Common myeloid progenitor, CD34-positive (primary cell): ENCODE data around the gene PBX3.

ENCODE experiments used
- CTCF ChIA-PET: fragments of 350-600 bp; sonication (Branson Sonifier 250); formaldehyde crosslinking; loops from one replicate; lab custom pipeline; 2021; ENCODE audit warnings: antibody characterized with exemption; lab: Charles Lee
- POLR2A ChIA-PET: fragments of 350-600 bp; sonication (Branson Sonifier 250); formaldehyde crosslinking; loops from one replicate; lab custom pipeline; 2021; ENCODE audit warnings: antibody characterized with exemption; lab: Charles Lee
- DNase-seq, 3 donors: peaks; one replicate each; pipeline versions ENCODE4 v3.0.0 to v3.0.0-alpha.2; 2013
- H3K27ac ChIP-seq, 2 experiments: 1 replicate in 1 of 2; 2 replicates in 1 of 2; pipeline ENCODE4 v1.7.0; 2013; ENCODE audit warnings: inconsistent platforms in 2 of 2, low read length in 2 of 2, mild to moderate bottlenecking in 2 of 2, low read depth in 1 of 2, moderate library complexity in 1 of 2; ENCODE audit not compliant: severe bottlenecking in 2 of 2, insufficient read depth in 1 of 2, poor library complexity in 1 of 2
- H3K27me3 ChIP-seq, 5 experiments: replicated peaks in 2 of 5; 1 replicate in 3 of 5; 2 replicates in 2 of 5; pipeline versions ENCODE4 v1.6.1 to v1.7.0; 2013; ENCODE audit warnings: low read length in 4 of 5, mild to moderate bottlenecking in 2 of 5, moderate library complexity in 2 of 5, inconsistent platforms in 1 of 5; ENCODE audit not compliant: insufficient read depth in 5 of 5, control insufficient read depth in 4 of 5
- H3K36me3 ChIP-seq, 4 experiments: 1 replicate in 2 of 4; 2 replicates in 2 of 4; pipeline versions ENCODE4 v1.6.1 to v1.7.0; 2013; ENCODE audit warnings: low read length in 3 of 4, control low read depth in 1 of 4, mild to moderate bottlenecking in 1 of 4; ENCODE audit not compliant: control insufficient read depth in 4 of 4, insufficient read depth in 4 of 4
- H3K4me1 ChIP-seq, 4 experiments: 1 replicate in 3 of 4; 2 replicates in 1 of 4; pipeline versions ENCODE4 v1.6.1 to v1.7.1; 2013; ENCODE audit warnings: low read length in 3 of 4, mild to moderate bottlenecking in 3 of 4, control low read depth in 1 of 4, inconsistent platforms in 1 of 4, moderate library complexity in 1 of 4; ENCODE audit not compliant: control insufficient read depth in 4 of 4, insufficient read depth in 4 of 4; ENCODE audit errors: control extremely low read depth in 1 of 4
- H3K4me3 ChIP-seq, 7 experiments: 1 replicate in 4 of 7; 2 replicates in 3 of 7; pipeline versions ENCODE4 v1.5.1 to v1.7.0; 2013; ENCODE audit warnings: mild to moderate bottlenecking in 7 of 7, low read length in 6 of 7, moderate library complexity in 6 of 7, inconsistent platforms in 2 of 7, low read depth in 2 of 7, control low read depth in 1 of 7; ENCODE audit not compliant: insufficient read depth in 4 of 7, control insufficient read depth in 1 of 7; ENCODE audit errors: extremely low read depth in 1 of 7
- H3K9me3 ChIP-seq, 5 experiments: 1 replicate in 4 of 5; 2 replicates in 1 of 5; pipeline versions ENCODE4 v1.6.1 to v1.7.1; 2013; ENCODE audit warnings: low read length in 4 of 5, mild to moderate bottlenecking in 2 of 5, inconsistent platforms in 1 of 5, low read depth in 1 of 5, moderate library complexity in 1 of 5; ENCODE audit not compliant: control insufficient read depth in 4 of 5, insufficient read depth in 2 of 5; ENCODE audit errors: control extremely low read depth in 1 of 5
- WGBS: methylation state at CpG from one replicate; pipeline ENCODE4 v1.1.5; 2013; ENCODE audit not compliant: insufficient coverage; 5-methylcytosine and 5-hydroxymethylcytosine counted together

The PBX3 gene

DNA sequence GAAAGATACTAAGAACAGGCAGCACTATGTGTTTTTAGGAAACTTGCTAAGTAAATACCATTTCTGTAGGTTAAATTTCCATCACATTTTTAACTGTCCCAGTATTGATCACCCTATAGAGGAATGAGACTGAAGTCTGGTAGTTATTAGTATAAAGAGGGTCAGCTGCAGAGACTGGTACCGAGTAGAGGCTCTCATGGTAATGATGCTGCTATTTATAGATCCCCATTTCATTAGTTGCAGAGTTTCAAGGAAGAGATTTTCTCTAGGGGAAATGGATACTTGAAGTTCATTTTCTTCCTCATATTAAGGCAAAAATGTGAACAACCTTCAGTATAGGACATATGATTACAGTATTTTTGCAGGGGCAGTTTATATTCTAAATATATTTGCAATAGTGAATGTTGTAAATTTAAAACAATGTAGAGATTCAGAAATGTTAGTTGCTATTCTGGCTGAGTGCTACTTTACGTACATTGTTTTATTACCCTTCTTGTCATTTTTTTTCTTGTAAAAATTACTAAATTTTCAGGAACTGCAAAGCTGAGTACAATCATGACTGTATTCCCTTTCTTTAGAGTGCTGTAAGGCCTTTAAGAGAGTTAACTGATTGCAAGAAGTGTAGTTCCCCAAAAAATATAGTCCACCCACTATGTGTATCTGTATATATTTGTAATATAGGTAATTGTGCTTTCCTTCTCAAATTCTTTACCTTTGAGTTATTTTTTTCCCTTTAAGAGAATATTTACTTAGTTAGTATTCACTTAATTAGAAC, 14.7 kb downstream of the PBX3 start:
- peak overlapping the region in 1 of 2 experiments; percentile 39 for H3K27ac ChIP-seq
- no peaks in the 10 kb centered on the region for H3K36me3 ChIP-seq
- POLR2A ChIA-PET: no interaction called here
- CTCF ChIA-PET: no interaction called here
- peaks cover 18 to 75% (median 40%) of the 10 kb centered on the region in 4 experiments for H3K4me1 ChIP-seq
- peak in 1 of 3 donors; percentile 55 for DNase-seq
- H3K27me3 ChIP-seq: no peaks in the 10 kb centered on the region
- no CpG with 5 or more reads among the region's 2 CpGs for WGBS
- peak overlapping the region in 1 of 7 experiments; percentile 36 for H3K4me3 ChIP-seq
- H3K9me3 ChIP-seq: no peaks in the 10 kb centered on the region

DNA sequence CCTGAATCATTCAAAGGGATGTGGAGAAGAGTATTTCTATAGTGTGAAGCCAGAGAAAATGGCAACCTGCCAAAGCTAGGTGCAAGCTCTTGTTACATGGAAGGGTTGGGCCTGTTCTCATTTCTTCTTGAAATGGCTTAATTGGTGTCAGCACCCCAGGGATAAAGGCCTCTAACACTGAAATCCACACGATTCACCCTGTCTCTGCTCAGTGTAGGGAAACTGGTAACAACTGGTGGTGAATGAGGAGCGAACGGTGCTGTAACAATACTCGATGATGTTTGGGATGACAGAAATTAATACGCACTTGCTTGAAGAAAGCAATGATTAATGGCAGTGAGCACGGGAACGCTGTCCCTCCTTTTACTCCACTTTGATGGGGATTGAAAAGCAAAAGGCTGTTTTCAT, 16.2 kb downstream of the PBX3 start:
- peak overlapping the region; percentile 1 to 46 for H3K27ac ChIP-seq
- H3K36me3 ChIP-seq: no peaks in the 10 kb centered on the region
- POLR2A ChIA-PET: interaction anchor here (1.2 kb wide), 1 partner anchor 15 kb away, joined by 3 read pairs; no protein-coding TSS in a partner anchor
- H3K9me3 ChIP-seq: no peaks in the 10 kb centered on the region
- DNase-seq: peak in 2 of 3 donors; percentile 66 to 76
- H3K4me1 ChIP-seq: peaks cover 20 to 70% (median 37%) of the 10 kb centered on the region in 4 experiments
- H3K4me3 ChIP-seq: peak overlapping the region in 4 of 7 experiments; percentile 13 to 53 (median 22)
- CTCF ChIA-PET: no interaction called here
- H3K27me3 ChIP-seq: no peaks in the 10 kb centered on the region
- WGBS: 21% methylated on average over 5 of the region's 7 CpGs

DNA sequence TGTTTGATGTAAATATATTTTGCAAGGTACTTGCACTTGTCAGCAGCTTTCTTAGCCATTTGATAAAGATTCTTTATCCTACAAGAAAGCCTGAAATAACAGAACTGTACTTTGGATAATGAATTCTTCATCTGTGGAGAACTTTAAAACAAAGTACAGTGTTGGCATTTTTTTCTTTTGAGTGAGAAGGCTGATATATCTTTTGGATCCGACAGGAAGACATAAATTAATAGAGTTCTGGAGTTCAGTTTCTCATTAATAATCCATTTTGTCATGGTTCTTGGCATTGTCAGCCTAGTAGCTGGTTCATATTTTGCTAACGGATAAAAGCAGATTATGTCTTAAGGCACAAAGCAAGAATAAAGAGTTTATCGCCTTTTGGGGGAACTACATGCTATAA, 17.0 kb downstream of the PBX3 start:
- WGBS: 0% methylated on average over 1 of the region's 3 CpGs
- no peak for DNase-seq
- POLR2A ChIA-PET: no interaction called here
- Histone ChIP-seq H3K27ac (peak overlapping the region in 1 of 2 experiments; percentile 46), H3K4me1 (peaks cover 12 to 65% (median 29%) of the 10 kb centered on the region in 4 experiments), H3K4me3 (peak overlapping the region in 2 of 7 experiments; percentile 53 to 54), H3K36me3 (no peaks in the 10 kb centered on the region), H3K27me3 (no peaks in the 10 kb centered on the region), H3K9me3 (no peaks in the 10 kb centered on the region)
- CTCF ChIA-PET: interaction anchor here (0.7 kb wide), 1 partner anchor 59 kb away, joined by 3 read pairs; no protein-coding TSS in a partner anchor

DNA sequence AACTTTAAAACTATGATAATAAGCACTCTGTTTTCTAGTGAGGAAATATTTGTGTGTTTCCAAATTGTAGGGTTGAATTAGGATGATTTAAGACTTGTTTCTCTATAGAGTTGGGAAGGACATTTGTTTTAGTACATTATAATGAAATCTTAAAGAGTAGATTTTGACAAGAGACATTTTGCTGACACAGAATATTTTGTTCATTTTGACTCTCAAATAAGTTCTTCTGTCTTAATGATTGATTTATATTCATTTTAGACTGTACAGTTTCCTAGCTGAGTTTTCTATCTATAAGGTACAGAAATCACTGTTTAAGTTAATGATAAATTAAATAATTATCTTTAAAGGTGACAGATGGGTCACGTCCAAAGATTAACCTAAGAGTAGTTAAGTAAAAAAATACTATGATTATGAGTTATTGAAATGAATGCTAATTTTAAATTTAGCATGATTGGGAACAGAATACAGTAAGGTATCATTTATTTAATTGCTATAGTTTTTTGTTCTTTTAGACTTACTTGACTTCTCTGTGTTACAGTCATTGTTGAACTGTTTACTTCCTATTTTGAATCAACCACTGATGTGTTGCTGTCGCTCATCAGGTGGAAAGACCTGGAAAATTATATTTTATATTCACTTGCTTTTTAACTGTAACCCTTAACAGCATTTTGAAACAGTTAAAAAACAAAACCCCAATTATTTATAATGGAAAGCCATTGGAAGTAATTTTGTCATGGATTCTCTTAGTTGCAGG, 19.5 kb downstream of the PBX3 start:
- POLR2A ChIA-PET: interaction anchor here (0.6 kb wide), 1 partner anchor 9 kb away, joined by 4 read pairs; no protein-coding TSS in a partner anchor
- no peaks in the 10 kb centered on the region for H3K27me3 ChIP-seq
- peaks cover 0 to 4% (median 0%) of the 10 kb centered on the region in 4 experiments for H3K36me3 ChIP-seq
- CTCF ChIA-PET: no interaction called here
- no peaks in the 10 kb centered on the region for H3K9me3 ChIP-seq
- H3K4me3 ChIP-seq: no peak overlapping the region
- H3K4me1 ChIP-seq: peaks cover 5 to 47% (median 15%) of the 10 kb centered on the region in 4 experiments
- no peak overlapping the region for H3K27ac ChIP-seq
- no CpG with 5 or more reads among the region's 2 CpGs for WGBS
- DNase-seq: no peak

DNA sequence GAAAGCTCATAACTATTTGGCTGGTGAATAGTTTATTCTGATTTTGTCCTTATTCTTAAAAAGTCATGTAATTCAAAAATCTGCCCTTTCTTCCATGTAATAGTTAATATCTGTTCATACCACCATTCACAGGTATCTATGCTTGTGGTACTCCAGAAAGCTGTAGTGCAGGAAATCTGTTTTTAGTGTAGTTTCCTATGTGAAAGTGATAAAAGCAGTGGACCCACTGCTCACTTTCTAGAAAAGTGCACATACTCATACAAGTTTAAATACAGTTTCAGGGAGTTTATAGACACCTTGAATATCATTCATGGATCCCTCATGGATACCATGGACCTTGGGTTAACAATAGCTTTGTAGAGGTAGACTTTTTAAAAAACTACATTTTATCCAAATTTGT, 20.2 kb downstream of the PBX3 start:
- CTCF ChIA-PET: no interaction called here
- Histone ChIP-seq H3K27ac (no peak overlapping the region), H3K9me3 (no peaks in the 10 kb centered on the region), H3K4me1 (peaks cover 3 to 40% (median 13%) of the 10 kb centered on the region in 4 experiments), H3K4me3 (peak overlapping the region in 1 of 7 experiments; percentile 19), H3K36me3 (peaks cover 0 to 4% (median 0%) of the 10 kb centered on the region in 4 experiments), H3K27me3 (no peaks in the 10 kb centered on the region)
- POLR2A ChIA-PET: no interaction called here
- DNase-seq: no peak

DNA sequence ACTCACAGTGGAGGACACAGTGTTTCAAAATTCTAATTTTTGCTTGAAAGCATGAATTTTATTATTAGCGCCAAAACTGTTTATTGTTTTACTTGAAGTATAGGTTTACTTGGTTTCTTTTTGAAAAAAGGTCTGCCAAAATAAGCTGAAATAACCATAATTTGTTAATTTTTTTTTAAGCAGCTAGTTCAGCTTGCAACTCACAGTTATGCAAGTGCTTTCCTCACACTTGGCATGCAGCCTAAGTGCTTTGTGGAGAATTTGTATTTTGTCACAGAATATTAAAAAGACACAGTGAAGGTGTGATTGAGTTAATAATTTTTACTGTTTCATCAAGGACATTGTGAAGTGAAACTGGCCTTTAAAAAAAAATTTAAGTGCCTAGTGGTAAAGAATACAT, 21.6 kb downstream of the PBX3 start:
- CTCF ChIA-PET: no interaction called here
- H3K4me1 ChIP-seq: peaks cover 3 to 25% (median 14%) of the 10 kb centered on the region in 4 experiments

More for the DNA sequence above, 21.6 kb downstream of the PBX3 start:
- no peak for DNase-seq
- Histone ChIP-seq H3K36me3 (peaks cover 0 to 4% (median 2%) of the 10 kb centered on the region in 4 experiments), H3K27ac (no peak overlapping the region), H3K9me3 (no peaks in the 10 kb centered on the region), H3K4me3 (no peak overlapping the region), H3K27me3 (no peaks in the 10 kb centered on the region)
- WGBS: 100% methylated on average over 1 of the region's 1 CpG
- POLR2A ChIA-PET: no interaction called here
